ENCODE measurements around the gene NNMT.

GRCh38 chr11:114297806-114298709, 1.9 kb downstream of the NNMT start:
- TF ChIP-seq EZH2 (IDR thresholded peaks at IDR 0.05; ENCODE audit: insufficient read depth, poor library complexity, severe bottlenecking) (no peak), EZH2phosphoT487 (IDR thresholded peaks at IDR 0.05; ENCODE audit: insufficient read depth, low read depth) (no peak)

All from GM23248 (cell line).